ENCODE results near the gene TMEM94. TPM values are rescaled to one million over a fixed set of nuclear protein-coding genes. Genes with fewer than 3 reads are reported as not detected.

TMEM94 gene
- total and polyA plus RNA-seq, 2 of the 8 experiments (the other 6 are each of a cell fraction or from before 2014, with no cell fraction given), result 54.8 to 69.9 TPM

GRCh38 chr17:75498726-75499213 lies 42.3 kb downstream of the TMEM94 start (continued):
- no peak for TF ChIP-seq RXRA (IDR thresholded peaks at IDR 0.05; ENCODE audit: insufficient read depth, low read depth, low read length)
- no peak for TF ChIP-seq MAFK (IDR thresholded peaks at IDR 0.05; ENCODE audit: low read depth, low read length)
- TF ChIP-seq, protein P1, sequence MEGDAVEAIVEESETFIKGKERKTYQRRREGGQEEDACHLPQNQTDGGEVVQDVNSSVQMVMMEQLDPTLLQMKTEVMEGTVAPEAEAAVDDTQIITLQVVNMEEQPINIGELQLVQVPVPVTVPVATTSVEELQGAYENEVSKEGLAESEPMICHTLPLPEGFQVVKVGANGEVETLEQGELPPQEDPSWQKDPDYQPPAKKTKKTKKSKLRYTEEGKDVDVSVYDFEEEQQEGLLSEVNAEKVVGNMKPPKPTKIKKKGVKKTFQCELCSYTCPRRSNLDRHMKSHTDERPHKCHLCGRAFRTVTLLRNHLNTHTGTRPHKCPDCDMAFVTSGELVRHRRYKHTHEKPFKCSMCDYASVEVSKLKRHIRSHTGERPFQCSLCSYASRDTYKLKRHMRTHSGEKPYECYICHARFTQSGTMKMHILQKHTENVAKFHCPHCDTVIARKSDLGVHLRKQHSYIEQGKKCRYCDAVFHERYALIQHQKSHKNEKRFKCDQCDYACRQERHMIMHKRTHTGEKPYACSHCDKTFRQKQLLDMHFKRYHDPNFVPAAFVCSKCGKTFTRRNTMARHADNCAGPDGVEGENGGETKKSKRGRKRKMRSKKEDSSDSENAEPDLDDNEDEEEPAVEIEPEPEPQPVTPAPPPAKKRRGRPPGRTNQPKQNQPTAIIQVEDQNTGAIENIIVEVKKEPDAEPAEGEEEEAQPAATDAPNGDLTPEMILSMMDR (IDR thresholded peaks at IDR 0.05; ENCODE audit: control extremely low read depth in 1 of 3, insufficient read depth in 1 of 3, low read depth in 1 of 3, low read length in 3 of 3), result peak in 2 of 3 experiments; percentile 14 to 22; a peak in 2 of 4 replicates

Data from H1 (cell line).